ENCODE results near the gene CELA1. TPM values are rescaled to one million over a fixed set of nuclear protein-coding genes. Genes with fewer than 3 reads are reported as not detected.

The CELA1 gene
- total RNA-seq, 4 donors from 2014 or later = not detected

- intact Hi-C loops (cut with DNase I; ENCODE audit: low total_unique reads) = no loop called here
Measured at GRCh38 chr12:51369581-51369980, 23.1 kb upstream of the CELA1 start.

DNA sequence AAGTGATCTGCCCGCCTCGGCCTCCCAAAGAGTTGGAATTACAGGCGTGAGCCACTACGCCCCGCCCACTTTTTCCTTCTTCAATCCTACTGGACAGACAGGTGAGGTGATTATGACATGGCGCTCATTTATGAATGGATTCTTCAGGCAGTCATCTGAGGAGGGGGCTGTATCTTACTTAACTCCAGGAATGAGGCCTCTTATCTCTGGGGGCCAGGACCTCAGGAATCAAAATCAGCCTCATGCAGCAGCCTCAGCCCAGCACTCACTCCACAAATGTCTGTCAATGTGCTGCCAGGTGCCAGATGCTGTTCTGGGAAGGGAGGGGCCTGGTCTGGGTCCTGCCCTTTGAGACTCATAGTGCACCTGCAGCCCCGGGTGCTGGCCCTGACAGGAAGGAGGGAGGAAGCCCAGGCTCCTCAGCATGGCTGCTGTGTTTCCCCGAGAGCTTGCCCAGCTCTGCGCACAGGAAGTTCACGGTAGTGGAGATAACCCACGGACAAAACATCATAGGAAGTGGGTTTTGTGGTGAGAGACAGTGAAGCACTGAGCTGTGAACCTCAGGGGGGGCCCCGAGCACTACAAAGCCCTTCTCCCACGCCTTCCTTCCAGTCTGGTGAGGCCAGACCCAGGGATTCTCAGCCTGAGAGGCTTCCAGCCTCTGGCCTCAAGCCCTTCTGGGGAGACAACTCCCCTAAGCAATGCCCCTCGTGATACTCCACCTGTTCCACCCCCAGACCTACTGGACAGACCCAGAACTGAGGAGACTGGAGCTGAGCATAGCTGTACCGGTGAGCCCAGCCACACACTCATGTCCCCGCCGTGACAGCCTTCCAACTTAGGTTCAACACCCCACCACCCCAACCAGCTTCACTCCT is 22.4 kb upstream of the CELA1 start:
- Histone ChIP-seq H3K4me3 (no peak overlapping the region), H3K9me3 (no peaks in the 10 kb centered on the region), H3K36me3 (no peaks in the 10 kb centered on the region), H3K4me1 (peaks cover 0 to 16% (median 8%) of the 10 kb centered on the region in 4 donors), H3K27ac (peak overlapping the region; percentile 18 to 35 (median 20)), H3K27me3 (no peaks in the 10 kb centered on the region)
- in situ Hi-C loops (cut with MboI; ENCODE audit: low pct_ligation_motif_present in 1 of 4, low pct_unique_long_range_greater_than_20kb in 1 of 4, low sequenced_read_pairs in 3 of 4) = no loop called here
- peak; percentile 83 for DNase-seq
- 49% methylated on average over 17 of the region's 17 CpGs; no CpG with 5 or more reads in 1 of the 2 donors for WGBS, 2 donors (ENCODE audit: low coverage in 1 of 2)
- no peak for TF ChIP-seq CTCF (IDR thresholded peaks at IDR 0.05)
- TF ChIP-seq EP300 (IDR thresholded peaks at IDR 0.05; ENCODE audit: low read depth) = no peak
- peak in 2 of 3 donors; percentile 17 to 29 for TF ChIP-seq POLR2AphosphoS5 (IDR thresholded peaks at IDR 0.05)
- TF ChIP-seq POLR2A (IDR thresholded peaks at IDR 0.05) = no peak
- intact Hi-C loops (cut with DNase I; ENCODE audit: low total_unique reads) = no loop called here

More at GRCh38 chr12:51369581-51369980, 23.1 kb upstream of the CELA1 start:
- H3K27me3 ChIP-seq = no peaks in the 10 kb centered on the region
- no peak for DNase-seq
- no peak overlapping the region for H3K4me3 ChIP-seq
- TF ChIP-seq CTCF (IDR thresholded peaks at IDR 0.05) = no peak
- TF ChIP-seq POLR2AphosphoS5 (IDR thresholded peaks at IDR 0.05) = no peak
- no peak for TF ChIP-seq EP300 (IDR thresholded peaks at IDR 0.05; ENCODE audit: low read depth)
- no peak for TF ChIP-seq POLR2A (IDR thresholded peaks at IDR 0.05)
- H3K9me3 ChIP-seq = no peaks in the 10 kb centered on the region
- H3K27ac ChIP-seq = peak overlapping the region in 3 of 4 donors; percentile 19 to 35 (median 20)
- no peaks in the 10 kb centered on the region for H3K36me3 ChIP-seq
- in situ Hi-C loops (cut with MboI; ENCODE audit: low pct_ligation_motif_present in 1 of 4, low pct_unique_long_range_greater_than_20kb in 1 of 4, low sequenced_read_pairs in 3 of 4) = no loop called here
- peaks cover 0 to 16% (median 8%) of the 10 kb centered on the region in 4 donors for H3K4me1 ChIP-seq
- 84 to 86% methylated on average over 2 to 4 of the region's 4 CpGs for WGBS, 2 donors (ENCODE audit: low coverage in 1 of 2)

- Histone ChIP-seq H3K27ac (no peak overlapping the region), H3K36me3 (no peaks in the 10 kb centered on the region), H3K4me1 (peaks cover 0 to 11% (median 7%) of the 10 kb centered on the region in 4 donors), H3K9me3 (no peaks in the 10 kb centered on the region), H3K27me3 (no peaks in the 10 kb centered on the region), H3K4me3 (no peak overlapping the region)
- intact Hi-C loops (cut with DNase I; ENCODE audit: low total_unique reads) (no loop called here), in situ Hi-C loops (cut with MboI; ENCODE audit: low pct_ligation_motif_present in 1 of 4, low pct_unique_long_range_greater_than_20kb in 1 of 4, low sequenced_read_pairs in 3 of 4) (no loop called here)
- TF ChIP-seq POLR2A (IDR thresholded peaks at IDR 0.05) = no peak
- TF ChIP-seq POLR2AphosphoS5 (IDR thresholded peaks at IDR 0.05) = no peak
- TF ChIP-seq CTCF (IDR thresholded peaks at IDR 0.05) = no peak
- no peak for TF ChIP-seq EP300 (IDR thresholded peaks at IDR 0.05; ENCODE audit: low read depth)
- no peak for DNase-seq
- WGBS, 2 donors (ENCODE audit: low coverage in 1 of 2) = 94% methylated on average over 10 of the region's 10 CpGs; no CpG with 5 or more reads in 1 of the 2 donors
Measured at GRCh38 chr12:51365276-51365675, 18.8 kb upstream of the CELA1 start.

- no peaks in the 10 kb centered on the region for H3K36me3 ChIP-seq
- WGBS, 2 donors (ENCODE audit: low coverage in 1 of 2) = 92% methylated on average over 11 of the region's 11 CpGs; no CpG with 5 or more reads in 1 of the 2 donors
- no peaks in the 10 kb centered on the region for H3K27me3 ChIP-seq
- intact Hi-C loops (cut with DNase I; ENCODE audit: low total_unique reads) = no loop called here
- no peaks in the 10 kb centered on the region for H3K9me3 ChIP-seq
- in situ Hi-C loops (cut with MboI; ENCODE audit: low pct_ligation_motif_present in 1 of 4, low pct_unique_long_range_greater_than_20kb in 1 of 4, low sequenced_read_pairs in 3 of 4) = no loop called here
- no peak for DNase-seq
- no peak overlapping the region for H3K27ac ChIP-seq
- peaks cover 0 to 8% (median 6%) of the 10 kb centered on the region in 4 donors for H3K4me1 ChIP-seq
- TF ChIP-seq CTCF (IDR thresholded peaks at IDR 0.05) = no peak
- TF ChIP-seq POLR2AphosphoS5 (IDR thresholded peaks at IDR 0.05) = no peak
- no peak for TF ChIP-seq EP300 (IDR thresholded peaks at IDR 0.05; ENCODE audit: low read depth)
- no peak for TF ChIP-seq POLR2A (IDR thresholded peaks at IDR 0.05)
- H3K4me3 ChIP-seq = no peak overlapping the region
Measured at GRCh38 chr12:51364001-51364400, 17.5 kb upstream of the CELA1 start.

Data from transverse colon (tissue), 4 donors.